22Rv1 (cell line): ENCODE measurements around the gene C21orf58.

ENCODE experiments used
- CTCF ChIP-seq: fragments of 450-650 bp; IDR thresholded peaks from 2 replicates; pipeline ENCODE4 v1.5.1; 2017; ENCODE audit warnings: mild to moderate bottlenecking
- ZFX ChIP-seq: fragments of 450-650 bp; IDR thresholded peaks from 2 replicates; pipeline ENCODE4 v1.6.1; 2017; ENCODE audit warnings: antibody characterized with exemption, borderline replicate concordance

- no peak; the same call in 1 of the 2 replicates for TF ChIP-seq CTCF
- TF ChIP-seq ZFX: no peak
Observed at GRCh38 chr21:46324390-46325072, 861 bp upstream of the C21orf58 start.
